ENCODE measurements around the gene HUS1B.

Gene HUS1B

GRCh38 chr6:656460-657252, at the start of gene HUS1B:
Gene HUS1B (minus strand): TSS chr6:657100. CDS start chr6:656944, 156 bp downstream.
- Histone ChIP-seq H3K4me1 (ENCODE audit: low read length) (no peaks in the 10 kb centered on the region), H3K4me2 (ENCODE audit: low read depth, low read length) (no peak within 1 kb of the TSS), H3K9me3 (replicated peaks; ENCODE audit: insufficient read depth, low read length) (no peaks in the 10 kb centered on the region), H2AFZ (ENCODE audit: low read length) (no peak within 1 kb of the TSS), H3K27me3 (replicated peaks; ENCODE audit: insufficient read depth, low read length) (no peaks in the 10 kb centered on the region), H3K36me3 (replicated peaks; ENCODE audit: insufficient read depth, low read length) (no peaks in the 10 kb centered on the region), H4K20me1 (ENCODE audit: insufficient read depth, low read length) (no peaks in the 10 kb centered on the region), H3K79me2 (ENCODE audit: low read length) (peaks cover 28% of the 10 kb centered on the region), H3F3A (ENCODE audit: insufficient read depth, low read length) (no peaks in the 10 kb centered on the region), H3K9me2 (replicated peaks; ENCODE audit: insufficient read depth, low read length) (no peaks in the 10 kb centered on the region), H3K27ac (ENCODE audit: low read length) (no peak within 1 kb of the TSS), H3K4me3 (ENCODE audit: low read length) (no peak within 1 kb of the TSS), H3K9ac (ENCODE audit: low read length) (no peak within 1 kb of the TSS)
- DNase-seq, result no peak
- TF ChIP-seq CTCF (IDR thresholded peaks at IDR 0.05; ENCODE audit: low read length) (no peak), EZH2phosphoT487 (IDR thresholded peaks at IDR 0.05; ENCODE audit: low read length) (no peak), EZH2 (optimal IDR thresholded peaks at IDR 0.05; ENCODE audit: low read depth, low read length) (no peak)

GRCh38 chr6:706146-706545, 49.2 kb upstream of the HUS1B start:
- peaks cover 12% of the 10 kb centered on the region for H3F3A ChIP-seq (ENCODE audit: insufficient read depth, low read length)
- no peak overlapping the region for H3K4me3 ChIP-seq (ENCODE audit: low read length)
- H3K4me2 ChIP-seq (ENCODE audit: low read depth, low read length), result no peak overlapping the region
- TF ChIP-seq CTCF (IDR thresholded peaks at IDR 0.05; ENCODE audit: low read length), result no peak
- TF ChIP-seq EZH2phosphoT487 (IDR thresholded peaks at IDR 0.05; ENCODE audit: low read length), result no peak
- no peak for TF ChIP-seq EZH2 (optimal IDR thresholded peaks at IDR 0.05; ENCODE audit: low read depth, low read length)
- H4K20me1 ChIP-seq (ENCODE audit: insufficient read depth, low read length), result no peaks in the 10 kb centered on the region
- H3K27ac ChIP-seq (ENCODE audit: low read length), result no peak overlapping the region
- no peaks in the 10 kb centered on the region for H3K36me3 ChIP-seq (replicated peaks; ENCODE audit: insufficient read depth, low read length)
- H2AFZ ChIP-seq (ENCODE audit: low read length), result no peak overlapping the region
- no peaks in the 10 kb centered on the region for H3K4me1 ChIP-seq (ENCODE audit: low read length)
- no peaks in the 10 kb centered on the region for H3K79me2 ChIP-seq (ENCODE audit: low read length)
- DNase-seq, result no peak
- H3K9me2 ChIP-seq (replicated peaks; ENCODE audit: insufficient read depth, low read length), result no peaks in the 10 kb centered on the region
- H3K27me3 ChIP-seq (replicated peaks; ENCODE audit: insufficient read depth, low read length), result no peaks in the 10 kb centered on the region
- H3K9me3 ChIP-seq (replicated peaks; ENCODE audit: insufficient read depth, low read length), result no peaks in the 10 kb centered on the region
- H3K9ac ChIP-seq (ENCODE audit: low read length), result no peak overlapping the region

- no peaks in the 10 kb centered on the region for H3K4me1 ChIP-seq (ENCODE audit: low read length)
- H3K9me2 ChIP-seq (replicated peaks; ENCODE audit: insufficient read depth, low read length), result no peaks in the 10 kb centered on the region
- no peaks in the 10 kb centered on the region for H3K79me2 ChIP-seq (ENCODE audit: low read length)
- no peak for DNase-seq
- H3K4me2 ChIP-seq (ENCODE audit: low read depth, low read length), result no peak overlapping the region
- no peaks in the 10 kb centered on the region for H4K20me1 ChIP-seq (ENCODE audit: insufficient read depth, low read length)
- H3K36me3 ChIP-seq (replicated peaks; ENCODE audit: insufficient read depth, low read length), result no peaks in the 10 kb centered on the region
- no peak overlapping the region for H3K27ac ChIP-seq (ENCODE audit: low read length)
- H3K4me3 ChIP-seq (ENCODE audit: low read length), result no peak overlapping the region
- H3K9me3 ChIP-seq (replicated peaks; ENCODE audit: insufficient read depth, low read length), result no peaks in the 10 kb centered on the region
- no peaks in the 10 kb centered on the region for H3K27me3 ChIP-seq (replicated peaks; ENCODE audit: insufficient read depth, low read length)
- H2AFZ ChIP-seq (ENCODE audit: low read length), result no peak overlapping the region
- TF ChIP-seq EZH2 (optimal IDR thresholded peaks at IDR 0.05; ENCODE audit: low read depth, low read length) (no peak), EZH2phosphoT487 (IDR thresholded peaks at IDR 0.05; ENCODE audit: low read length) (no peak), CTCF (IDR thresholded peaks at IDR 0.05; ENCODE audit: low read length) (no peak)
- H3K9ac ChIP-seq (ENCODE audit: low read length), result no peak overlapping the region
- peaks cover 2% of the 10 kb centered on the region; the same call in 1 of the 2 replicates for H3F3A ChIP-seq (ENCODE audit: insufficient read depth, low read length)
These were observed 48.1 kb upstream of the HUS1B start for GRCh38 chr6:705047-705446.
